Fibroblast of pulmonary artery (primary cell): ENCODE data around the gene LRRN1.

Source experiments
- DNase-seq: peaks from one replicate; pipeline ENCODE4 v3.0.0-alpha.2; 2010; ENCODE audit warnings: low read depth
- H3K4me3 ChIP-seq: replicated peaks from 2 replicates; pipeline ENCODE4 v1.5.1; 2011; ENCODE audit warnings: low read depth, mild to moderate bottlenecking, control low read depth, low read length, moderate library complexity
- TF ChIP-seq, protein P1 (sequence below): IDR thresholded peaks from 2 replicates; pipeline ENCODE4 v1.5.1; 2011; ENCODE audit warnings: mild to moderate bottlenecking, control low read depth, low read length, inconsistent platforms; ENCODE audit errors: missing control alignments

The LRRN1 gene

DNA sequence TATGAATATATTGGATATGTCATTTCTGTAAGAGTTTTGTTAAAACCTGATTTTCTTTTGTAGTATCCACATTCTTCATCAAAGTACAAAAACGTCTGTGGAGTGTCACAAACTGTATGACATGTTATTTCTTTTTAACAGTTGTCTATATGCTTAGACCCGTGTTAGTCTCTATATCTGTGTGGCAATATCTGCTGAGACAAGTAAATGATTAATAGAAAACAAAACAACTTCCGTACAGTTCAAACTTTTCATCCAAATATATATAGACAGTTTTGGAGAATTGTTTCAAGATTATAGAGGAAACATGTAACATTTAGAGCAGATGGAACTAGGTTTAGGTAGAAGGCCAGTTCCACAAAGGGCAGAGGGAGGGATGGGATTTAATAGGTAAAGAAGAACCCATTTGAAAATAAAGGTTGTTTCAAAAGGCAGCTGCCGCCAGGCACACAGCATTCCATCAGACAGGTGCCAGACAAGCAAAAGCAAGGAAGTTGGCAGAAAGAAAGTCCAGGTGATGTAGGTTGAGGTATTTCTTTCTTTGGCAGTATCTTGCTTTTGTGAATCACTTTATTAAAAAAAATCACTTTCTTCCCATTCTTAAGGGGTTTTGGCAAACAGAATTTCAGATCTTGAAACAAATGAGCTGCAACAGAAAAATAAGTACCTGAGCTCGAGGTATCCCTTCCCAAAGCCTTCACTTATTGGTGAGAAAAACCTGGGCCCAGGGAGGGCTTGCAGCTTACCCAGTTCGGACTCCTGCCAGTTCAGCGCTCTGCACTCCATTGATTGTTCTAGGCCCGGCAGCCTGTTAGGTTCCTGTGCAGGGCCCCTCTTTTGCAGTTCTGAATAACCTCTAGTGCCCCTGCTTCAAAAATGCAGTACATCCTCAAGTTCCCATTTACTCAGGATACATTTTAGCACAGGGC is 49.0 kb downstream of the LRRN1 start:
- TF ChIP-seq, protein P1, sequence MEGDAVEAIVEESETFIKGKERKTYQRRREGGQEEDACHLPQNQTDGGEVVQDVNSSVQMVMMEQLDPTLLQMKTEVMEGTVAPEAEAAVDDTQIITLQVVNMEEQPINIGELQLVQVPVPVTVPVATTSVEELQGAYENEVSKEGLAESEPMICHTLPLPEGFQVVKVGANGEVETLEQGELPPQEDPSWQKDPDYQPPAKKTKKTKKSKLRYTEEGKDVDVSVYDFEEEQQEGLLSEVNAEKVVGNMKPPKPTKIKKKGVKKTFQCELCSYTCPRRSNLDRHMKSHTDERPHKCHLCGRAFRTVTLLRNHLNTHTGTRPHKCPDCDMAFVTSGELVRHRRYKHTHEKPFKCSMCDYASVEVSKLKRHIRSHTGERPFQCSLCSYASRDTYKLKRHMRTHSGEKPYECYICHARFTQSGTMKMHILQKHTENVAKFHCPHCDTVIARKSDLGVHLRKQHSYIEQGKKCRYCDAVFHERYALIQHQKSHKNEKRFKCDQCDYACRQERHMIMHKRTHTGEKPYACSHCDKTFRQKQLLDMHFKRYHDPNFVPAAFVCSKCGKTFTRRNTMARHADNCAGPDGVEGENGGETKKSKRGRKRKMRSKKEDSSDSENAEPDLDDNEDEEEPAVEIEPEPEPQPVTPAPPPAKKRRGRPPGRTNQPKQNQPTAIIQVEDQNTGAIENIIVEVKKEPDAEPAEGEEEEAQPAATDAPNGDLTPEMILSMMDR: no peak
- DNase-seq: no peak

DNA sequence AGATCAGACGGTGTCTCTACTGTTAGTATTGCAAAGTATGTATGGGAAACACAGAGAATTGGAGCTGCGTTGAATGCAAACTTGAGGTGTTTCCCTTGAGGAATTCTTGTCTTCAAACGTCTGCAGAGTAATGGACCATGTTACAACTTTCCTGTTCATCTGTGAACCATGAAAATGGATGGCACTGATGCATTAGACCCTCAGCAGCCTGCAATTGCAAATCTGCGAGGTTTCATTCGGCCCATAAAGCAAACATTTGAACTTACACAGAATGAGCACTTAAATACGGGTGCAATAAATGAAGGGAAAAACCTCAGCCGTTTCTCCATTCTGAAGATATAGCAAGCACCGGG is 49.7 kb downstream of the LRRN1 start:
- no peak for DNase-seq
- H3K4me3 ChIP-seq: no peak overlapping the region
- TF ChIP-seq, protein P1: no peak

More for the DNA sequence above, 49.0 kb downstream of the LRRN1 start:
- H3K4me3 ChIP-seq: no peak overlapping the region

DNA sequence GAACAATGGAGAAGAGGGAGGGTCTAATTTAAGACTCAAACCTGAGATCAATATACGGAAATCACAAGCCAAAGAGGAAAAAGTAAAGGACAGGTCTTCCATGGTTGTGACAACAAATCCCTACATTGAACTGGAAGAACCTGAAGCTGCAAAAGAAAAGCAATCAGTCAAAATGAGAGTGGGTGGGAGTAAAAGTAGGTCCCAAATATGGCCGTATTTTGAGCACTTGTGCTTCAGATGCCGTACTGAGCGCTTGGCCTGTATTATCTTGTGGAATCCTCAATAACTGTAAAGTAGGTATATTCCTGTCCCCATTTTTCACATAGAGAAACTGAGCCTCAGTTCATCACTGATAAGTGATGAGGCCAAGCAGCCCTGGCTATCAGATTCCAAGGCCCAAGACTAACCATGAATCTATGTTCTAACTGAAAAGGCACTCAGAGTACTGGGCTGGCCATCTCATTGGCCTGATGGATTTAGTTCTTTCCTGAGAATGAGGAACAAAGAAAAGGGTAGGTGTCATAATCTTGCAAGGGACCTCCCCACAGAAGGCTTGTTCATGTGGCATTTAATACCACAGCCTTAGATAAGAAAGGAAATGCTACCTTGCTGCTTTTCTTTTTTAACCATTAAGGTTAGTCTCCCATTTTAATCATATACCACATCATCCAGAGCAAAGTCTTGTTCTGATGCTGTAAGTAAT is 52.5 kb downstream of the LRRN1 start:
- no peak for DNase-seq
- TF ChIP-seq, protein P1: no peak
- H3K4me3 ChIP-seq: no peak overlapping the region

DNA sequence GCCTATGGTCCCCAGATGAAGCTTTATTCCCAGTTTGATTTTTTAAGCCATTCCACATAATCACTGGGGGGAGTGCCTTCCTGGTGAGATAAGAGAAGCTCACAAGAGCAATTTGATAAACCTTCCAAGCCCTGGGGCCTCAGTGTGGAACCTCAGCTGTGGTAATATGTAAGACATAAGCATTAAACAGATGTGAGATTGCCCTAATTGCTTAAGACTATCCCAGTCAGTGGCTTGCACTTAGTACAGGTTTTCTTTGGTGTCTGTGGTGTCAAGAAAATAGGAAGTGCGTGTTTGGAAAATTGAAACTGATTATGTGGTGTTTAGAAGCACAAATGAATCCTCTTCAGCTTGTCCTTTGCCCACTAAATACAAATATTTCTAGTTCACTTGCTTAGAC is 54.3 kb downstream of the LRRN1 start:
- TF ChIP-seq, protein P1: no peak
- DNase-seq: no peak

DNA sequence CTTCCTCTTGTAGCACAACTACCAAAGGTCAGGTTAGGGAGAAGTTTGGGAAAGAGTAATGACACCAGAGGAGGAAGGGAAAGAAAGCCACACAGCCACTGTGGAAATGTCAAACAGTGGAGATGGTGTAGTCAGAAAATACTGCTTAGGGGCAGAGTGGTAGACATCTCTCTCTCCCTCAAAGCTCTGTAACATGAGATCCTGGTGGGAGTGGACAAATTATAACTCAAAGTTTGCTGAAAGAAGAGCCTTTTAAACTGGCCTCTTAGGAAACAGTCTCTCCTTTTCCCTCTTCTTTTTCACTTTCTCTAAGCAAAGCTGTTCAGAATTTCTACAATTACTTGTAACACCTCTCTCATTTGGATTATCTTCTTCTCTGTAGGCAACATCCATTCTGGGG is 55.8 kb downstream of the LRRN1 start:
- H3K4me3 ChIP-seq: no peak overlapping the region
- DNase-seq: no peak
- TF ChIP-seq, protein P1: no peak

More for the DNA sequence above, 54.3 kb downstream of the LRRN1 start:
- no peak overlapping the region for H3K4me3 ChIP-seq

DNA sequence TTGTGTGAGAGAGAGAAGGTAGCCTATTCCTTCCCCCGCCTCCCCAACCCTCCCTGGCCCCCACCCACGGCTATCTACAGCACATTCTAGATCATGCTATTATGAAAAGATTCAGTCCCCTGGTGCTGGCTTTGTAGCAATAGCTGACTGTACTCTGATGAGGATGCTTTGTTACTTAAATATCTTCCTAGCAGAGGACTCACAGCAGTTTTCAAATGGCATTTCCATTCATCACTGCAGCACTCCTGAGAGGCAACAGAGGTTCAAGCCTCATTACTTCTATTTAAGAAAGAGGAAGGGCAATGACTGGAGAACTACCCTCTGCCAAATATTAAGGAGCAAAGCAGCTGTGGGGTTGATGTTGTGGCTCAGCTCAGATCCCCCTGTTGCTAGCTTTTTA is 61.0 kb downstream of the LRRN1 start:
- no peak overlapping the region for H3K4me3 ChIP-seq
- TF ChIP-seq, protein P1: no peak
- no peak for DNase-seq
